Rectal smooth muscle tissue (tissue), 1 donor: Measurements from ENCODE around the gene HOXB2.
A peak's percentile ranks its signal among the peaks of the same experiment; 100 is the strongest.

ENCODE experiments used
- H3K27ac ChIP-seq: one replicate; pipeline ENCODE4 v1.7.0; 2013; ENCODE audit warnings: low read depth, low read length, inconsistent platforms
- H3K27me3 ChIP-seq: one replicate; pipeline ENCODE4 v1.7.0; 2013; ENCODE audit warnings: low read length; ENCODE audit not compliant: control insufficient read depth, insufficient read depth
- H3K36me3 ChIP-seq: one replicate; pipeline ENCODE4 v1.7.0; 2013; ENCODE audit warnings: low read length; ENCODE audit not compliant: control insufficient read depth, insufficient read depth
- H3K4me1 ChIP-seq: one replicate; pipeline ENCODE4 v1.7.0; 2013; ENCODE audit warnings: low read length; ENCODE audit not compliant: control insufficient read depth, insufficient read depth
- H3K4me3 ChIP-seq: one replicate; pipeline ENCODE4 v1.7.0; 2013; ENCODE audit warnings: low read length
- H3K9ac ChIP-seq: one replicate; pipeline ENCODE4 v1.7.0; 2013; ENCODE audit warnings: low read length

HOXB2 gene

DNA sequence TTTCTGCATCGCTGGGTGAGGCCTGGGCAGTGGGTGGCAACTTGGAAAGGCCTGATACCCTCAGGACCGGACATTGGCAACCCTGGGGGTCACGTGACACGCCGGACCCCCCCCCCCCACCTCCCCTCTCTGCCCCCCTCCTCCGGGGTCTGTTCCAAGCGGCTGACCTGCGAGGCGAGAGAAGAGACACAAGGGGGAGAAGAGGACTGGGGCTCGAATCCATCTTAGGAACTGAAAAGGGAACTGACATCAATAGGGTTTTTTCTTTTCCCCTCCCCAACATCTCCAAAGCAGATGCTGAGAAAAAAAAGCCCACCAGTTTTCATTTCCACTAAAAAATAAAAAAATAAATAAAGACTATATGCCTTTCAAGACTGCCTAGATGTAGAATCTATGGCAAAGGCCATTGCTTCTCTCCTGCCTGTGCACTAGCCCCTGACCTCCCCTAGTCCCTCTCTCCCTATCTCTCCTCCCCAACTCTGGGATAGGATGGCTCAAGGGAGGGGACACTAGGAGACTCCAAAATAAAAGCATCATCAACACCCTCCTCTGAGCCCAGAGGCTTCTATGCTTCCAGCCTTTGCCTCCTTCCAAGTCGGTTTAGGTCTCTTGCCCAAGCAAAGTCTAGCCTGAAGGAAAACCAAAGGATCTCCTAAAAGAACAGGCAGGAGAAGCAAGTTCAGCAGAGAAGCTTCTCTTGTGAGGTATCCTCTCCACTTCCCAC lies 7.7 kb upstream of the HOXB2 start:
- Histone ChIP-seq H3K4me1 (peaks cover 59% of the 10 kb centered on the region), H3K9ac (no peak overlapping the region), H3K27ac (peak overlapping the region; percentile 98), H3K4me3 (peak overlapping the region; percentile 37), H3K27me3 (no peaks in the 10 kb centered on the region), H3K36me3 (no peaks in the 10 kb centered on the region)

DNA sequence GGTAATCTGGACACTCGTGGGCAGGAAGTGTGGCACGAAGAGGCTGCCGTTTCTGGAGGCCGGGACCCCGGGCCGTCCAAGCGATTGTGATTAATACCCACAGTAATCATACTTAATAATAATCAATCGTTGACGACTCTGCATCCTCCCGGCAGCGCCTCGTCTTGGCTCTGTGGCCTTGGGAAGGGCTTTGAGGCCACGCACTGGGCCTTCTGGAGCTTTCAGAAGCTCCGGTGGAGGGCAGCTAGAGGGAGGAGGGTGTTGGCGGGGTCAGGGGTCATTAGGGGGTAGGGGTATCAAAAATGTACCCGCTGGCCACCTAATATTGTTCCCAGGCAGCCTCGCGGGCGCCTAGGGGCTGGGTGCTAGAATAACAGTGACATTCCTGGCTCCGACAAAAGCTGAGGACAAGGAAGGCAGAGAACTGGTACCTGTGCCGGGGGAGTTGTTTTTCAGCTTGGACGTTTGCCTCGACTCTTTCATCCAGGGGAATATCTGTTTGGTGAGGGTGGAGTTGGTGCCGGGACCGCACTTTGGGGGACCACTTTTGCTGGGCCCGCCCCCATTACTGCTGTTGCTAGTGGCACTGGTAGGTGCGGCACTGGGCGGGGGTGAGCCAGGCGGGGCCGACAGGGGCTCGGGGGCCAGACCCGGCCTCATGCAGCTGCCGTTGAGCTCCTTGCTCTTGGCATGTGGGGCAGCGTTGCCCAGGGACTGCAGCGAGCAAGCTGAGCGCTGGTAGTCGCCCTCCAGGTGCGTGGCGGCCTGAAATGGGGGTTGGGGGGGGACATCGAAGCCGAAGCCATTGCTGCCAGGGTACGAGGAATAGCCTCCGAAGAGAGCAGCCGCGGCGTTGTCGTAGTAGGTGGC lies 6.9 kb upstream of the HOXB2 start:
- Histone ChIP-seq H3K9ac (no peak overlapping the region), H3K27ac (peak overlapping the region; percentile 98), H3K27me3 (no peaks in the 10 kb centered on the region), H3K4me1 (peaks cover 58% of the 10 kb centered on the region), H3K36me3 (no peaks in the 10 kb centered on the region), H3K4me3 (no peak overlapping the region)

DNA sequence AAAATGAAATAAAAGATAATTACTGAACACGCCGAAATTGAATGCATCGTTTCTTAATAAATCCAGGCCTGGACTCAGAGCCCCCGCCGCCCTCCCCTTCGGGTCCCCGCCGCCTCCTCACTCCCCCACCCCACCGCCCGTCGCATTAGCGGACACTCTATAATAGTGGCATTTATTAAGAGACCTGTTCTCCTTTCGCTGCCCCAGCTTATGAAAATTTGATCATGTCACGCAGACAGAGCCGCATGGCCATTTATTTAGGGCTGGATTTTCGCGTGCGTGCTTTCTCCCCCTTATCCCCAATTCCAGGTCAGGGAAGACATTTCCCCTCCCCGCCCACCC lies 6.3 kb upstream of the HOXB2 start:
- Histone ChIP-seq H3K4me1 (peaks cover 59% of the 10 kb centered on the region), H3K9ac (no peak overlapping the region), H3K36me3 (no peaks in the 10 kb centered on the region), H3K27ac (peak overlapping the region; percentile 98), H3K27me3 (no peaks in the 10 kb centered on the region), H3K4me3 (no peak overlapping the region)

DNA sequence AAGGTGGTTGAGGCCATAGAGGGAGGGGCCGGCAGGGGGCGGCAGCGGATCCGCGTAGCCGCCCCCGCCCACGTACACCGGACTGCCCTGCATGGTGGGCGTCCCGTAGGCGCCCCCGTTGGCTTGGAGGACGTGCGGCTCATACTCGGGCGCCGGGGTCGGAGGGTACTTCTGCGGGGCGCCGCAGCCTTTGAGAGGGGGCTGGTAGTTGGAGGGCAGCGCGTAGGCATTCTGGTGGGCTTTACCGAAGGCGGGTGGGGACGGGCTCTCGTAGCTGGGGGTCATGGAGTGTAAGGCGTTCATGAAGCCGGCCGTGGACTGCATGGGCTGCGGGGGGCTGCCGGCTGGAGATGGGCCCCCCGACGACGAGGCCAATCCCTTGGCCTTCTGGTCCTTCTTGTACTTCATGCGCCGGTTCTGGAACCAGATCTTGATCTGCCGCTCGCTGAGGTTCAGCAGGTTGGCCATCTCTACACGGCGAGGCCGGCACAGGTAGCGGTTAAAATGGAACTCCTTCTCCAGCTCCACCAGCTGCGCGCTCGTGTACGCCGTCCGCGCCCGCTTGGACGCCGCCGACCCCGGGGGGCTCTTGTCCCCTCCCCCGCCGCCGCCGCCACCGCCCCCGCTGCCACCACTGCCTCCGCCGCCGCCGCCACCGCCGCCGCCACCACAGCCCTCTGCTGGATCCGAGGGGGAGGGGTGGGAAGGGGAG lies 5.7 kb upstream of the HOXB2 start:
- no peaks in the 10 kb centered on the region for H3K27me3 ChIP-seq

DNA sequence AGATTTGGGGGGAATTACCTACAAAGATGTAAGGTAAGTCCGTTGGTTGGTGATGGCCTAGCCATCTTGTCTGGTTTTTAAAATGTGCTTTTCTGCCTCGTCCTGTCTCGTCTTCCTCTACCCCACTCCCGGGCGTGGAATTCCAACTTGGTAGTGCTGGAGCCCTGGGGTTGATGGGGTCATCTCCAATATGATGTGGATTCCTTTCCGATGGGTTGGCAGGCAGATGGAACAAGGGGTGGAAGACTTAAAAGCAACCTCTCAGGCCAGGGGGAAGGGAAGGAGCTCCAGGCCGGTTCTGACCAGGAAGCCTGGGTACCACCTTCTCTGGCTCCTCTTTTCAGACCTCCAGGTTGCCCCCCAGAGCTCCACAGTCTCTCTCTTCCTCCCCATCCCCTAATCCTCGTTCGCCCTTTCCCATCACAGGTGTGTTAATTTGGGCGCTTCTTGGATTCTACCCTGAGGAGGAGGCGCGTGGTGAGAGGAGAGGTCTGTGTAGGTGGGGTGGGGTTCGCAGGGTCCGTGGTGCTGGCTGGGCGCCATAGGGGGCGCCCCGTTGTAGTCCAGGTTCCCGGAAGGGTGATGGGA lies 5.1 kb upstream of the HOXB2 start:
- Histone ChIP-seq H3K4me3 (peak overlapping the region; percentile 6), H3K4me1 (peaks cover 66% of the 10 kb centered on the region), H3K27ac (peak overlapping the region; percentile 98)

More for the DNA sequence above, 5.7 kb upstream of the HOXB2 start:
- peaks cover 59% of the 10 kb centered on the region for H3K4me1 ChIP-seq
- H3K36me3 ChIP-seq = no peaks in the 10 kb centered on the region
- H3K27ac ChIP-seq = peak overlapping the region; percentile 98
- H3K9ac ChIP-seq = no peak overlapping the region
- no peak overlapping the region for H3K4me3 ChIP-seq

DNA sequence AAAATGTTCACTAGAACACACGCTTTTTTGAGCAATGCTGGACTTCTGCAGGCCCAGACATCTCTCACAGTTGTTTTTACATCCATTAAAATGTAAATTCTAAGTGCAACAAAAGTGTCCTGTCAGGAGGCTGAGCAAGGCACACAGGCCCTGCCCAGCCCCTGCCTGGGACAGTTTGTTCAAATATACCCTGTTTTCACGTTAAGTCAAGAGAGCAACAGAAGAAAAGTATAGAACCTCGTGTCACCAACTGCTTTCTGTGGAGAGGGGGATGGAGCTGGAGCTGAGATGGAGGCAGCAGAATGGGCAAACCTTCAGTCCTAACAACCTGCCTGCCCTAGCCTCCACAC lies 4.3 kb upstream of the HOXB2 start:
- Histone ChIP-seq H3K4me1 (peaks cover 67% of the 10 kb centered on the region), H3K4me3 (no peak overlapping the region), H3K9ac (no peak overlapping the region), H3K36me3 (no peaks in the 10 kb centered on the region), H3K27me3 (no peaks in the 10 kb centered on the region), H3K27ac (peak overlapping the region; percentile 98)

More for the DNA sequence above, 5.1 kb upstream of the HOXB2 start:
- Histone ChIP-seq H3K27me3 (no peaks in the 10 kb centered on the region), H3K9ac (no peak overlapping the region), H3K36me3 (no peaks in the 10 kb centered on the region)

DNA sequence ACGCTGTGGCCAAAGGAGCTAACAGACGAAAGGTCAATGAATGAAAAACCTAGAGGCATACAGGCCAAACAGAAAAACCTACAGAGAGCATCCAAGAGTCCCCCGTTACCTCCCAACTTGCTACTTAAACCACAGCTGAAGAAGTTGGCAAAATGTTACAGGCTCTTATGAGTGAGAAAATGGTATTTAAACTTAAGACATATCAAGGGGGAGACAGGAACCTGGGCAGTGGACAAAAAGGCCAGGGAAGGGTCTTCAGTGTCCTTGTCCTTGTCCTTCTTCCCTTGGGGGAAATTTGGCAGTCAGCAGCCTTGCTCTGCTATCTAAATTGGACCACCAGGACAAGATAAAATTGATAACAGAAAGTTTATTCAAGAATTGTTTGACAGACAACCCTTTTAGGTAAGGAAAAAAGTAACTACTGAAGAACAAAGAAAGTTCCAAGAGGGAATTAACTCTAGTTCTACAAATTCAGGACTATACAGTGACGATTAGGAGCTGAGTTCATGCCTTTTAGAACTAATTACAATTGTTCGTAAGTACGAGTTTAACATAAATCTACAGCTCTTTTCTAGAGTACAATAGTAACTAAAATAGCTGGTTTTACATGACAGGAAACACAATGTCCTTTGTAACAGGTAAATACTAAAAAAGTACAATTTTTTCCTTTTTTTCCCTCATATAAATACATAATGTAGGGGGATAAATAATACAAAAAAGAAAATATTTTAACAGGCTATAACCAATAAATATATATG lies 3.8 kb upstream of the HOXB2 start:
- Histone ChIP-seq H3K4me3 (no peak overlapping the region), H3K27ac (peak overlapping the region; percentile 98)

DNA sequence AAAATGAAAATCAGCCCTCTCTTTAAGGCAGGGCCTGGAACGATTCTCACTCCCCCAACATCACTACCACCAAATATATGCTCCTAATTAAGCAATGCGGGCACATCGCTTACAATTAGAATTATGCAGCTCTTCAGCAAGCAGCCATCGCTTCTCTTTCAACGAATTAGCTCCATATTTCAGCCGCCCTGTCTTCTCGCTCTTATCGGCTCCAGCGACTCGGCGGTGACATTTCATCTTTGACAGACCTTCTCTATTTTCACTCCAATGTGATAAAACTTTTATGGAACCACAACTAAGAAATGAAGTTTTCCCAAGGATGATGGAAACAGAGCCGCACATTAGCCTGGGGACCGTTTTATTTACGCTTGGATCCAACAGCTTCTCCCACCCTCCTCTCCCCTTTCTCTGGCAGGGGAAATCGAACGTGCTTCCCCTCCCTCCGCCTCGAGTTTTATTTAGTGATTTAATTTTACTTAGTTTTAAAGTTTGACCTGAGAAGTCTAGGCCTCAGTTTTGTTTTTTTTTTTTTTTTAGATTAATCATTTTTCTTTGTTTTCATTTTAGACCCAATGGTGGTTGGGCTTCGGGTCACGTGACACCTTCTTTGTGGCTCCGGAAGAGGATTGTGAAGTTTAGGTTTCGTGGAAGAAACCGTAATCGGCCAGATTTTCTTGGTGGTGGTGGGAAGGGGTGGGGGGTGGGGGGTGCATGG lies 3.1 kb upstream of the HOXB2 start:
- Histone ChIP-seq H3K4me3 (peak overlapping the region; percentile 62), H3K27me3 (no peaks in the 10 kb centered on the region), H3K36me3 (no peaks in the 10 kb centered on the region), H3K4me1 (peaks cover 59% of the 10 kb centered on the region), H3K27ac (peak overlapping the region; percentile 98), H3K9ac (no peak overlapping the region)

More for the DNA sequence above, 3.8 kb upstream of the HOXB2 start:
- Histone ChIP-seq H3K9ac (no peak overlapping the region), H3K27me3 (no peaks in the 10 kb centered on the region), H3K36me3 (no peaks in the 10 kb centered on the region), H3K4me1 (peaks cover 64% of the 10 kb centered on the region)

DNA sequence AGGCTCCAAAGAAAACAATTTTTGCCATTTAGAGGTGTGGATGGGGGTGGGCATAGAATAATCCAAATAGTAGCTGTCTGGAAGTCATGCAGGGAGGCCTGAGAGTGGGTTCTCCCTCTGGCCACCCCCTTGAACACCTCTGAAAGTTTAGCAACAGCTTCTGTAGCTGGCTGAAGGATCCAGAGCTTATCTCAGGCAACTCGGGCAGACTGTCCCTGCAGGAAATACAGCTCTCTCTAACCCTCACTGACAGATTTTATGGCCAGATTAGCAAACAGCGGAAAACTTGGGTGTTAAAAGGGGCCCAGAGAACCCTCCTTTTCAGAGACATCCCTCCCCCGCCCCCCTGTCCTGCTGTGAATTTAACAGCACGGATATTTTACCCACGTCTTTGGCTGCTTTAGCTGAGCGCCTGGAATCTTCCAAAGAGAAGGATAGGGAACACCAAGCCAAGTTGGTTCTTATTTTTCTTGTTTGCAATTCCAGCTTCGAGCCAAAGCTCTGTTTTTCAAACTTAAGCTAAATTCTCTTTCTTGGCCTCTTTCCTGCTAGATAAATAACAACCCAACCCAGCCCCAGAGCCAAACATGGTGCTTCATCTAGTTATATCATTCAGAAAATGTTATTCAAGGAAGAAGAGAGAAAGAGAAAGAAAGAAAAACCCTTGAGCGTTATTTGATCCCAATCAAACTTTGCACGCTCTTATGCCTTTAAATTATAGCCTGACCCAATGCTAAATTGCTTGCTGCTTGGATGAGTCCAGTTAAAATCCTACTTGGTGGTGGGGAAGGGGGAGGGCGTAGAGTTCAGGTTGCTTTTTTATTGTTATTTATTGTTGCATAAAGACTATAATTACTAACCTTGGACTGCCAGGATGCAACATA lies 2.3 kb upstream of the HOXB2 start:
- peak overlapping the region; percentile 46 for H3K9ac ChIP-seq
- H3K4me3 ChIP-seq = peak overlapping the region; percentile 62
- no peaks in the 10 kb centered on the region for H3K27me3 ChIP-seq

DNA sequence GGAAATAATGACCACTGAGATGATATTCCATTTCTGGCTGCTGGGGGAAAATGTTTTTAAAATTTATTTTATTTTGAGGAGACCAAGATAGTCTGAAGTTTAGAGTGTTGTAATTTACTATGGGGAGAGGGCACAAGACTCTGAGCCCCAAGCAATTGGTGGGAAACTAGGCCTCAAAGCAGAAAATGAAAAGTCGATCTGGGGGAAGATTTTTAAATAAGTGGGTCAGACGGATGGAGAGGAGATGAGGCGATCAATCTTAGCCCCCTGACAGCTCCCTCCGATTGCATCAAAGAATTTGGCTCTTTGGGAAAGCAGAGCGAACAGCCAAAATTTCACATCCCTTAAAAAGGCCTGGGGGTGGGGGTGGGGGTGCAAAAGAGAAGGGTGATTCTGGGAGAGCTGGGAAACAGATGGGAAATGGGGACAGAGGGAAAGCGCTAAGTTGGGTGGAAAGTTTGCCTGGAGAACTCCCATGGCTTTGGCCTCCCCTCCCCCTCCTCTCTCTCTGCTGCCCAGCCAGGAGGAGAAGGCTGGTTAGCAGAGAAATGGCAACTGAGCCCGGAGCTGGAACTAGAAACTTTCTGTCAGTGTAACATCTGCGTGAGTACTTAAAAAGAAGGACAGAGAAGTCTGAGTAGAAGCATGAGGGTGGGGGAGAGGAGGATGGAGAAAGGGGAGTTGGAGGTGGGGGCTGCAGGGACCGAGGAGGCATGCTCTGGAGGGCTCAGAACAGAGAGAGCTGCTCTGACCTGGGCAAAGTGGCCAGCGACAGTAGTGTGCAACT lies 1.4 kb upstream of the HOXB2 start:
- H3K27ac ChIP-seq = peak overlapping the region; percentile 98
- H3K27me3 ChIP-seq = no peaks in the 10 kb centered on the region
- no peaks in the 10 kb centered on the region for H3K36me3 ChIP-seq
- H3K4me3 ChIP-seq = peak overlapping the region; percentile 62
- H3K4me1 ChIP-seq = peaks cover 48% of the 10 kb centered on the region
- H3K9ac ChIP-seq = peak overlapping the region; percentile 46

More for the DNA sequence above, 2.3 kb upstream of the HOXB2 start:
- H3K36me3 ChIP-seq = no peaks in the 10 kb centered on the region
- H3K27ac ChIP-seq = peak overlapping the region; percentile 98
- peaks cover 54% of the 10 kb centered on the region for H3K4me1 ChIP-seq
